ENCODE data around the gene CPLANE1.

DNA sequence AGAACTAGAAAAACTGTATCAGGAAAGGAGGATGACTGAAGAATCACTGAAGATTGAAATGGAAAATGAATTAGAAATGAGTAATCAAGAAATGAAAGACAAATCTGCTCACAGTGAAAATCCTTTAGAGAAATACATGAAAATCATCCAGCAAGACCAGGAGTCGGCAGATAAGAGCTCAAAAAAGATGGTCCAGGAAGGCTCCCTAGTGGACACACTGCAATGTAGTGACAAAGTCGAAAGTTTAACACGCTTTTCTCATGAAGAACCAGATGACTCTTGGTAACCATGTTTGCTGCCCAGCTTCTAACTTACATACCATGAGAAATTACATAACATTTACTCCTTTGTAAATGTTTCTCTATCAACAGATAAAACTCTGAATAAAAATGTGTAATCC is 37.1 kb downstream of the CPLANE1 start:
- TF ChIP-seq, protein P1, sequence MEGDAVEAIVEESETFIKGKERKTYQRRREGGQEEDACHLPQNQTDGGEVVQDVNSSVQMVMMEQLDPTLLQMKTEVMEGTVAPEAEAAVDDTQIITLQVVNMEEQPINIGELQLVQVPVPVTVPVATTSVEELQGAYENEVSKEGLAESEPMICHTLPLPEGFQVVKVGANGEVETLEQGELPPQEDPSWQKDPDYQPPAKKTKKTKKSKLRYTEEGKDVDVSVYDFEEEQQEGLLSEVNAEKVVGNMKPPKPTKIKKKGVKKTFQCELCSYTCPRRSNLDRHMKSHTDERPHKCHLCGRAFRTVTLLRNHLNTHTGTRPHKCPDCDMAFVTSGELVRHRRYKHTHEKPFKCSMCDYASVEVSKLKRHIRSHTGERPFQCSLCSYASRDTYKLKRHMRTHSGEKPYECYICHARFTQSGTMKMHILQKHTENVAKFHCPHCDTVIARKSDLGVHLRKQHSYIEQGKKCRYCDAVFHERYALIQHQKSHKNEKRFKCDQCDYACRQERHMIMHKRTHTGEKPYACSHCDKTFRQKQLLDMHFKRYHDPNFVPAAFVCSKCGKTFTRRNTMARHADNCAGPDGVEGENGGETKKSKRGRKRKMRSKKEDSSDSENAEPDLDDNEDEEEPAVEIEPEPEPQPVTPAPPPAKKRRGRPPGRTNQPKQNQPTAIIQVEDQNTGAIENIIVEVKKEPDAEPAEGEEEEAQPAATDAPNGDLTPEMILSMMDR (optimal IDR thresholded peaks at IDR 0.05 in 1 of 3, IDR thresholded peaks at IDR 0.05 in 1 of 3, conservative IDR thresholded peaks at IDR 0.05 in 1 of 3; ENCODE audit: extremely low read depth in 1 of 3, insufficient read depth in 2 of 3, low read length in 3 of 3), result no peak
- no peak for TF ChIP-seq EZH2 (IDR thresholded peaks at IDR 0.05; ENCODE audit: low read length)
